ENCODE data around the gene LTO1. TPM values are rescaled to one million over a fixed set of nuclear protein-coding genes. Genes with fewer than 3 reads are reported as not detected.

LTO1 gene
- total and polyA plus RNA-seq, 2 of the 13 experiments (the other 11 are each of a cell fraction or from before 2014, with no cell fraction given), result 11.8 to 15.0 TPM

DNA sequence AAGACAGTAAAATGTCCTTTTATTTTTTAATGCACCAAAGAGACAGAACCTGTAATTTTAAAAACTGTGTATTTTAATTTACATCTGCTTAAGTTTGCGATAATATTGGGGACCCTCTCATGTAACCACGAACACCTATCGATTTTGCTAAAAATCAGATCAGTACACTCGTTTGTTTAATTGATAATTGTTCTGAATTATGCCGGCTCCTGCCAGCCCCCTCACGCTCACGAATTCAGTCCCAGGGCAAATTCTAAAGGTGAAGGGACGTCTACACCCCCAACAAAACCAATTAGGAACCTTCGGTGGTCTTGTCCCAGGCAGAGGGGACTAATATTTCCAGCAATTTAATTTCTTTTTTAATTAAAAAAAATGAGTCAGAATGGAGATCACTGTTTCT, 35.3 kb downstream of the LTO1 start:
- H3K27ac ChIP-seq (ENCODE audit: extremely low read length, insufficient read depth, low read length), result peak overlapping the region; percentile 77
- intact Hi-C loops (cut with micrococcal nuclease; ENCODE audit: unreplicated experiment), result loop anchor here (2.0 to 10.0 kb wide), 6 partner anchors 63 to 535 kb away; no protein-coding TSS in a partner anchor
- POLR2A ChIA-PET, result interaction anchor here (1.2 to 1.9 kb wide), 7 partner anchors 15 to 143 kb away, joined by 3 to 9 read pairs (median 5); partner anchors contain the start of gene LTO1
- H3K36me3 ChIP-seq (replicated peaks in 1 of 2; ENCODE audit: control insufficient read depth in 1 of 2, insufficient read depth in 2 of 2, low read length in 2 of 2), result peaks cover 9 to 11% of the 10 kb centered on the region in 2 experiments; a peak in 4 of 5 replicates
- DNase-seq (ENCODE audit: low spot score) (no peak), FAIRE-seq (no peak), ATAC-seq (no peak)
- no peak overlapping the region for H2AFZ ChIP-seq (ENCODE audit: low read length)
- no TSS peak for BruUV-seq (replicated peaks)
- CTCF ChIA-PET (ENCODE audit: low intra/inter-chr PET ratio, low total read pairs), result no interaction called here
- H4K20me1 ChIP-seq (ENCODE audit: insufficient read depth, low read length), result peaks cover 19% of the 10 kb centered on the region
- H3K4me3 ChIP-seq (replicated peaks in 1 of 3; ENCODE audit: insufficient read depth in 1 of 3, low read depth in 2 of 3, low read length in 3 of 3), result peak overlapping the region; percentile 64 to 99 (median 85)
- H3K9me3 ChIP-seq (ENCODE audit: low read length), result no peaks in the 10 kb centered on the region
- peaks cover 23% of the 10 kb centered on the region for H3K79me2 ChIP-seq (ENCODE audit: insufficient read depth, low read length)
- in situ Hi-C loops (cut with HindIII; ENCODE audit: extremely low pct_ligation_motif_present, low pct_unique_long_range_greater_than_20kb), result loop anchor here (5.0 to 25.0 kb wide), 3 partner anchors 203 to 348 kb away; partner anchors contain the start of gene MYEOV
- peaks cover 19% of the 10 kb centered on the region for H3K4me1 ChIP-seq (ENCODE audit: insufficient read depth, low read length)
- peak overlapping the region; percentile 77 for H3K9ac ChIP-seq (ENCODE audit: insufficient read depth, low read depth, low read length)
- H3K4me2 ChIP-seq (ENCODE audit: low read depth, low read length), result peak overlapping the region; percentile 99
- under 1% methylated on average over 9 of the region's 9 CpGs for WGBS (ENCODE audit: low lambda C conversion rate)
- peaks cover 0 to 11% of the 10 kb centered on the region in 2 experiments; a peak in 2 of 5 replicates for H3K27me3 ChIP-seq (ENCODE audit: control insufficient read depth in 1 of 2, insufficient read depth in 2 of 2, low read length in 2 of 2)
- TF ChIP-seq ZNF432 (CRISPR knock-in tag; IDR thresholded peaks at IDR 0.05; ENCODE audit: borderline replicate concordance) (no peak), REL (CRISPR knock-in tag; conservative IDR thresholded peaks at IDR 0.05) (no peak), SP1 (IDR thresholded peaks at IDR 0.05) (no peak), SP1 (CRISPR knock-in tag; IDR thresholded peaks at IDR 0.05) (no peak), ZNF790 (CRISPR knock-in tag; IDR thresholded peaks at IDR 0.05; ENCODE audit: borderline replicate concordance) (no peak), SNAPC2 (CRISPR knock-in tag; IDR thresholded peaks at IDR 0.05) (no peak), ZKSCAN5 (CRISPR knock-in tag; IDR thresholded peaks at IDR 0.05) (no peak), SMYD3 (CRISPR knock-in tag; IDR thresholded peaks at IDR 0.05) (no peak), FOXK2 (IDR thresholded peaks at IDR 0.05) (no peak)
- TF ChIP-seq, protein P1, sequence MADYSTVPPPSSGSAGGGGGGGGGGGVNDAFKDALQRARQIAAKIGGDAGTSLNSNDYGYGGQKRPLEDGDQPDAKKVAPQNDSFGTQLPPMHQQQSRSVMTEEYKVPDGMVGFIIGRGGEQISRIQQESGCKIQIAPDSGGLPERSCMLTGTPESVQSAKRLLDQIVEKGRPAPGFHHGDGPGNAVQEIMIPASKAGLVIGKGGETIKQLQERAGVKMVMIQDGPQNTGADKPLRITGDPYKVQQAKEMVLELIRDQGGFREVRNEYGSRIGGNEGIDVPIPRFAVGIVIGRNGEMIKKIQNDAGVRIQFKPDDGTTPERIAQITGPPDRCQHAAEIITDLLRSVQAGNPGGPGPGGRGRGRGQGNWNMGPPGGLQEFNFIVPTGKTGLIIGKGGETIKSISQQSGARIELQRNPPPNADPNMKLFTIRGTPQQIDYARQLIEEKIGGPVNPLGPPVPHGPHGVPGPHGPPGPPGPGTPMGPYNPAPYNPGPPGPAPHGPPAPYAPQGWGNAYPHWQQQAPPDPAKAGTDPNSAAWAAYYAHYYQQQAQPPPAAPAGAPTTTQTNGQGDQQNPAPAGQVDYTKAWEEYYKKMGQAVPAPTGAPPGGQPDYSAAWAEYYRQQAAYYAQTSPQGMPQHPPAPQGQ (CRISPR knock-in tag; IDR thresholded peaks at IDR 0.05; ENCODE audit: borderline replicate concordance), result no peak
- TF ChIP-seq, protein P2, sequence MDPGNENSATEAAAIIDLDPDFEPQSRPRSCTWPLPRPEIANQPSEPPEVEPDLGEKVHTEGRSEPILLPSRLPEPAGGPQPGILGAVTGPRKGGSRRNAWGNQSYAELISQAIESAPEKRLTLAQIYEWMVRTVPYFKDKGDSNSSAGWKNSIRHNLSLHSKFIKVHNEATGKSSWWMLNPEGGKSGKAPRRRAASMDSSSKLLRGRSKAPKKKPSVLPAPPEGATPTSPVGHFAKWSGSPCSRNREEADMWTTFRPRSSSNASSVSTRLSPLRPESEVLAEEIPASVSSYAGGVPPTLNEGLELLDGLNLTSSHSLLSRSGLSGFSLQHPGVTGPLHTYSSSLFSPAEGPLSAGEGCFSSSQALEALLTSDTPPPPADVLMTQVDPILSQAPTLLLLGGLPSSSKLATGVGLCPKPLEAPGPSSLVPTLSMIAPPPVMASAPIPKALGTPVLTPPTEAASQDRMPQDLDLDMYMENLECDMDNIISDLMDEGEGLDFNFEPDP (CRISPR knock-in tag; conservative IDR thresholded peaks at IDR 0.05), result no peak
- TF ChIP-seq, protein P3, sequence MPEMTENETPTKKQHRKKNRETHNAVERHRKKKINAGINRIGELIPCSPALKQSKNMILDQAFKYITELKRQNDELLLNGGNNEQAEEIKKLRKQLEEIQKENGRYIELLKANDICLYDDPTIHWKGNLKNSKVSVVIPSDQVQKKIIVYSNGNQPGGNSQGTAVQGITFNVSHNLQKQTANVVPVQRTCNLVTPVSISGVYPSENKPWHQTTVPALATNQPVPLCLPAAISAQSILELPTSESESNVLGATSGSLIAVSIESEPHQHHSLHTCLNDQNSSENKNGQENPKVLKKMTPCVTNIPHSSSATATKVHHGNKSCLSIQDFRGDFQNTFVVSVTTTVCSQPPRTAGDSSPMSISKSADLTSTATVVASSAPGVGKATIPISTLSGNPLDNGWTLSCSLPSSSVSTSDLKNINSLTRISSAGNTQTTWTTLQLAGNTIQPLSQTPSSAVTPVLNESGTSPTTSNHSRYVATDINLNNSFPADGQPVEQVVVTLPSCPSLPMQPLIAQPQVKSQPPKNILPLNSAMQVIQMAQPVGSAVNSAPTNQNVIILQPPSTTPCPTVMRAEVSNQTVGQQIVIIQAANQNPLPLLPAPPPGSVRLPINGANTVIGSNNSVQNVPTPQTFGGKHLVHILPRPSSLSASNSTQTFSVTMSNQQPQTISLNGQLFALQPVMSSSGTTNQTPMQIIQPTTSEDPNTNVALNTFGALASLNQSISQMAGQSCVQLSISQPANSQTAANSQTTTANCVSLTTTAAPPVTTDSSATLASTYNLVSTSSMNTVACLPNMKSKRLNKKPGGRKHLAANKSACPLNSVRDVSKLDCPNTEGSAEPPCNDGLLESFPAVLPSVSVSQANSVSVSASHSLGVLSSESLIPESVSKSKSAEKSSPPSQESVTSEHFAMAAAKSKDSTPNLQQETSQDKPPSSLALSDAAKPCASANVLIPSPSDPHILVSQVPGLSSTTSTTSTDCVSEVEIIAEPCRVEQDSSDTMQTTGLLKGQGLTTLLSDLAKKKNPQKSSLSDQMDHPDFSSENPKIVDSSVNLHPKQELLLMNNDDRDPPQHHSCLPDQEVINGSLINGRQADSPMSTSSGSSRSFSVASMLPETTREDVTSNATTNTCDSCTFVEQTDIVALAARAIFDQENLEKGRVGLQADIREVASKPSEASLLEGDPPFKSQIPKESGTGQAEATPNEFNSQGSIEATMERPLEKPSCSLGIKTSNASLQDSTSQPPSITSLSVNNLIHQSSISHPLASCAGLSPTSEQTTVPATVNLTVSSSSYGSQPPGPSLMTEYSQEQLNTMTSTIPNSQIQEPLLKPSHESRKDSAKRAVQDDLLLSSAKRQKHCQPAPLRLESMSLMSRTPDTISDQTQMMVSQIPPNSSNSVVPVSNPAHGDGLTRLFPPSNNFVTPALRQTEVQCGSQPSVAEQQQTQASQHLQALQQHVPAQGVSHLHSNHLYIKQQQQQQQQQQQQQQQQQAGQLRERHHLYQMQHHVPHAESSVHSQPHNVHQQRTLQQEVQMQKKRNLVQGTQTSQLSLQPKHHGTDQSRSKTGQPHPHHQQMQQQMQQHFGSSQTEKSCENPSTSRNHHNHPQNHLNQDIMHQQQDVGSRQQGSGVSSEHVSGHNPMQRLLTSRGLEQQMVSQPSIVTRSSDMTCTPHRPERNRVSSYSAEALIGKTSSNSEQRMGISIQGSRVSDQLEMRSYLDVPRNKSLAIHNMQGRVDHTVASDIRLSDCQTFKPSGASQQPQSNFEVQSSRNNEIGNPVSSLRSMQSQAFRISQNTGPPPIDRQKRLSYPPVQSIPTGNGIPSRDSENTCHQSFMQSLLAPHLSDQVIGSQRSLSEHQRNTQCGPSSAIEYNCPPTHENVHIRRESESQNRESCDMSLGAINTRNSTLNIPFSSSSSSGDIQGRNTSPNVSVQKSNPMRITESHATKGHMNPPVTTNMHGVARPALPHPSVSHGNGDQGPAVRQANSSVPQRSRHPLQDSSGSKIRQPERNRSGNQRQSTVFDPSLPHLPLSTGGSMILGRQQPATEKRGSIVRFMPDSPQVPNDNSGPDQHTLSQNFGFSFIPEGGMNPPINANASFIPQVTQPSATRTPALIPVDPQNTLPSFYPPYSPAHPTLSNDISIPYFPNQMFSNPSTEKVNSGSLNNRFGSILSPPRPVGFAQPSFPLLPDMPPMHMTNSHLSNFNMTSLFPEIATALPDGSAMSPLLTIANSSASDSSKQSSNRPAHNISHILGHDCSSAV (CRISPR knock-in tag; IDR thresholded peaks at IDR 0.05; ENCODE audit: borderline replicate concordance), result no peak

Data from HepG2 (cell line).